Neural progenitor cell (in vitro differentiated cells): ENCODE results near the gene EIF5.

Experiments used
- CTCF ChIP-seq: fragments of 200-600 bp; sonication (generic); IDR thresholded peaks from 2 replicates; pipeline ENCODE4 v1.5.1; 2017; ENCODE audit warnings: antibody characterized with exemption, mild to moderate bottlenecking
- EZH2 ChIP-seq: fragments of 200-600 bp; sonication (generic); IDR thresholded peaks from 2 replicates; pipeline ENCODE4 v1.6.1; 2017; ENCODE audit warnings: antibody characterized with exemption, mild to moderate bottlenecking, moderate library complexity

- TF ChIP-seq CTCF (no peak), EZH2 (no peak)
Measured at GRCh38 chr14:103311171-103311997, 22.7 kb upstream of the EIF5 start.
